Lower leg skin (tissue), 4 donors: ENCODE measurements around the gene LIPC. TPM values are rescaled to one million over a fixed set of nuclear protein-coding genes. Genes with fewer than 3 reads are reported as not detected.
"Not testable (repeated sequence)": the region's sequence is repeated elsewhere in the genome, so short reads cannot be mapped to it uniquely, and the experiment has no call there.

Experiments
- DNase-seq, 2 donors: peaks; one replicate each; pipeline ENCODE4 v3.0.0-alpha.2; 2019; ENCODE audit warnings: low spot score in 2 of 2
- H3K4me3 ChIP-seq: fragments of 200-600 bp; sonication (generic); 2 replicates; pipeline ENCODE4 v1.5.1; 2017; ENCODE audit warnings: mild to moderate bottlenecking, low read depth; ENCODE audit not compliant: poor library complexity, severe bottlenecking
- CTCF ChIP-seq, 3 donors: fragments of 450-650 bp; IDR thresholded peaks; one replicate each; pipeline ENCODE4 v1.5.1; 2016; ENCODE audit warnings: antibody characterized with exemption in 3 of 3, mild to moderate bottlenecking in 3 of 3, moderate library complexity in 2 of 3
- POLR2A ChIP-seq, 2 donors: fragments of 450-650 bp; IDR thresholded peaks; one replicate each; pipeline ENCODE4 v1.6.1; 2016 to 2017; ENCODE audit warnings: antibody characterized with exemption in 2 of 2, mild to moderate bottlenecking in 1 of 2, moderate library complexity in 1 of 2
- WGBS, 2 donors: methylation state at CpG; one replicate each; pipeline ENCODE4 v1.1.5; 2018; 5-methylcytosine and 5-hydroxymethylcytosine counted together
- intact Hi-C: fragments of 100-400 bp; cut with DNase I; formaldehyde crosslinking; loops from one replicate; pipeline ENCODE4 v1.15.0; 2023; ENCODE audit warnings: low total_unique reads
- total RNA-seq, 4 donors: library from RNA; depleted of rRNA; stranded (reverse); fragments of >200 nt; gene quantifications; one replicate each; pipeline ENCODE4 v1.1.0, GENCODE V29; 2016

LIPC gene
- total RNA-seq, 4 donors from 2014 or later, result 0.13 to 0.71 TPM; not detected in 2

- no peak for DNase-seq
- H3K4me3 ChIP-seq, result no peak overlapping the region
- 85 to 87% methylated on average over 4 of the region's 4 CpGs for WGBS, 2 donors
- intact Hi-C loops, result loop anchor here (10.0 kb wide), 1 partner anchor 1557 kb away; no protein-coding TSS in a partner anchor
- no peak for TF ChIP-seq CTCF (IDR thresholded peaks at IDR 0.05)
- no peak for TF ChIP-seq POLR2A (IDR thresholded peaks at IDR 0.05)
Measured at GRCh38 chr15:58597943-58598828, 166.4 kb downstream of the LIPC start.

- intact Hi-C loops, result loop anchor here (10.0 kb wide), 1 partner anchor 1556 kb away; no protein-coding TSS in a partner anchor
- no peak for DNase-seq
- no peak overlapping the region for H3K4me3 ChIP-seq
- 89 to 95% methylated on average over 4 of the region's 4 CpGs for WGBS, 2 donors
- no peak for TF ChIP-seq POLR2A (IDR thresholded peaks at IDR 0.05)
- no peak for TF ChIP-seq CTCF (IDR thresholded peaks at IDR 0.05)
Measured at GRCh38 chr15:58598829-58599210, 167.0 kb downstream of the LIPC start.

- H3K4me3 ChIP-seq, result no peak overlapping the region
- DNase-seq, result no peak
- 73 to 77% methylated on average over 2 of the region's 2 CpGs for whole genome bisulfite sequencing, 2 donors
- TF ChIP-seq POLR2A (IDR thresholded peaks at IDR 0.05) (no peak), CTCF (IDR thresholded peaks at IDR 0.05) (no peak)
- intact Hi-C loops, result no loop called here
Measured at GRCh38 chr15:58602823-58603222, 171.0 kb downstream of the LIPC start.

- intact Hi-C loops, DNase-seq, H3K4me3 ChIP-seq: not testable (repeated sequence)
- 86 to 98% methylated on average over 8 of the region's 8 CpGs for WGBS, 2 donors
Measured at GRCh38 chr15:58603927-58604326, 172.1 kb downstream of the LIPC start.

GRCh38 chr15:58604455-58604923, 172.7 kb downstream of the LIPC start:
- TF ChIP-seq POLR2A (IDR thresholded peaks at IDR 0.05), result no peak
- intact Hi-C loops, result no loop called here
- 71 to 79% methylated on average over 4 of the region's 4 CpGs for WGBS, 2 donors
- no peak overlapping the region for H3K4me3 ChIP-seq
- DNase-seq, result no peak

- DNase-seq, result no peak
- no peak overlapping the region for H3K4me3 ChIP-seq
- intact Hi-C loops, result no loop called here
- WGBS, 2 donors, result 96% methylated on average over 3 of the region's 3 CpGs
- TF ChIP-seq CTCF (IDR thresholded peaks at IDR 0.05) (no peak), POLR2A (IDR thresholded peaks at IDR 0.05) (no peak)
Measured at GRCh38 chr15:58605931-58606530, 174.2 kb downstream of the LIPC start.
